ENCODE results near the gene CDK5RAP2. TPM values are rescaled to one million over a fixed set of nuclear protein-coding genes. Genes with fewer than 3 reads are reported as not detected.

Gene CDK5RAP2
- total and polyA plus RNA-seq, 7 donors = 10.6 to 57.8 (median 41.0) TPM

DNA sequence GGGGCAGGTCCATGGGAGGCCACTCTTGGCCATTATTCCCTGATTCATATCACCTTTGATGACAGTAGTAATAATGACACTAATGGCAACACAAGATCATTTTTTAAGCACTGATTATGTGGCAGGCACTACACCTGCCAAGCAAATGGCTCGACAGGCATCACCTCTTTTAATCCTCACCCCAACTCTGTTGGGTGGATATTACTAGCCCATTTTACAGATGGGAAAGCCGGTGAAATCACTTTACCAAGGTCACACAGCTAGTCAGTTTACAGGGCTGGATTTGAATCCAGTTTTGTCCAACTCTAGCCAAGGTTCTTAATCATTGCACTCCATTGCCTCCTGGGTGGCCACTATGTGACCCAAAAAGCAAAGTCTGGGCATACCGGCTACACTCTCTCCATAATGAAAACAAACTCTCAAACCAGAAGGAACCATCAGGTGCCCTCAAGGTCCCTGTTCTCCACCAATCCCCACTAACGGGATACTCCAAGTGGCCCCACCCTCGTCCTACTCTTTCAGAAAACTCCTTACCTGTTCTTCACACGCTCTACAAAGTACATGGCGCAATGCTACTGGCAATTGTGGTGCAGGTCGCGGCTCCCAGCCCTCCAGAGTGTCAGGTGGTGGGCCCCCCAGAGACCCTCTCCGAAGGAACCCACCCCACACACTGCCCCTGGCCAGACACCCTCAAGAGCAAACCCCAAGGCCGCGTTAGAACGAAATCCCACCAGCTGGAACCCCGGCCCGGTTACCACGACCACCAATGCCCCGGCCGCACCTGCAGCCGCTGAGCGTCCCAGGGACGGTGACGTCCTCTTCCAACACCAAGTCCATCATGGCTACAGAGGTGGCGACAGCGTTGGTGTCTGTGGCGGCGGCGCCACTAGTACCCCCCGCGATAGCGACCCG lies 572 bp downstream of the CDK5RAP2 start:
- intact Hi-C loops (cut with DNase I) = no loop called here
- WGBS, 2 donors = 6 to 7% methylated on average over 31 of the region's 31 CpGs

DNA sequence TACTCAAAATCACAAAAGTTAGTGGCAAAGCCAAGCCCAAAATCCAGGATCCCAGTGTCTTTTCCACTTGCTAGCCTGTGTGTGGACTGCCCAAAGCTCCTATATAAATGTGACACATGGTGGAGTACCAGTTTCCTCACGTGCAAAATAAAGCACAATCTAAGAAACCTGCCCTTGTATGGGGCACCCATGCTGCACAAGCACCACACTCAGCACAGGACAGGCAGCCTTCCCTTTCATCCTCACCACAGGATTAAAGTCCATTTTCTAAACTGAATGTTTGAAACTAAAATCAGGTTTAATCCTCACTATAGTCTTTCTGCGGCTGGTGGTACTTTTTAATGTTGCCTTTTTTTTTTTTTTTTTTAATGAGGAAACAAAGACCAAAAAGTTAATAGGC lies 5.5 kb downstream of the CDK5RAP2 start:
- H3K27me3 ChIP-seq = no peaks in the 10 kb centered on the region
- 74 to 84% methylated on average over 2 of the region's 2 CpGs for WGBS, 2 donors
- no peaks in the 10 kb centered on the region for H3K9me3 ChIP-seq
- peaks cover 0 to 40% (median 31%) of the 10 kb centered on the region in 4 donors for H3K4me1 ChIP-seq
- no peak overlapping the region for H3K4me3 ChIP-seq
- peaks cover 0 to 21% (median 12%) of the 10 kb centered on the region in 4 donors for H3K36me3 ChIP-seq
- no peak overlapping the region for H3K27ac ChIP-seq
- intact Hi-C loops (cut with DNase I) = no loop called here
- no peak for DNase-seq
- TF ChIP-seq, protein P1, sequence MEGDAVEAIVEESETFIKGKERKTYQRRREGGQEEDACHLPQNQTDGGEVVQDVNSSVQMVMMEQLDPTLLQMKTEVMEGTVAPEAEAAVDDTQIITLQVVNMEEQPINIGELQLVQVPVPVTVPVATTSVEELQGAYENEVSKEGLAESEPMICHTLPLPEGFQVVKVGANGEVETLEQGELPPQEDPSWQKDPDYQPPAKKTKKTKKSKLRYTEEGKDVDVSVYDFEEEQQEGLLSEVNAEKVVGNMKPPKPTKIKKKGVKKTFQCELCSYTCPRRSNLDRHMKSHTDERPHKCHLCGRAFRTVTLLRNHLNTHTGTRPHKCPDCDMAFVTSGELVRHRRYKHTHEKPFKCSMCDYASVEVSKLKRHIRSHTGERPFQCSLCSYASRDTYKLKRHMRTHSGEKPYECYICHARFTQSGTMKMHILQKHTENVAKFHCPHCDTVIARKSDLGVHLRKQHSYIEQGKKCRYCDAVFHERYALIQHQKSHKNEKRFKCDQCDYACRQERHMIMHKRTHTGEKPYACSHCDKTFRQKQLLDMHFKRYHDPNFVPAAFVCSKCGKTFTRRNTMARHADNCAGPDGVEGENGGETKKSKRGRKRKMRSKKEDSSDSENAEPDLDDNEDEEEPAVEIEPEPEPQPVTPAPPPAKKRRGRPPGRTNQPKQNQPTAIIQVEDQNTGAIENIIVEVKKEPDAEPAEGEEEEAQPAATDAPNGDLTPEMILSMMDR (IDR thresholded peaks at IDR 0.05) = no peak
- TF ChIP-seq POLR2AphosphoS5 (IDR thresholded peaks at IDR 0.05) (no peak), EP300 (IDR thresholded peaks at IDR 0.05) (no peak), POLR2A (IDR thresholded peaks at IDR 0.05) (no peak)

More for the DNA sequence above, 572 bp downstream of the CDK5RAP2 start:
- Histone ChIP-seq H3K36me3 (no peaks in the 10 kb centered on the region), H3K27me3 (no peaks in the 10 kb centered on the region), H3K27ac (peak overlapping the region; percentile 76 to 82 (median 78)), H3K4me3 (peak overlapping the region; percentile 81 to 93 (median 90)), H3K4me1 (peaks cover 0 to 19% (median 13%) of the 10 kb centered on the region in 4 donors), H3K9me3 (no peaks in the 10 kb centered on the region)
- no peak for TF ChIP-seq POLR2AphosphoS5 (IDR thresholded peaks at IDR 0.05)
- TF ChIP-seq EP300 (IDR thresholded peaks at IDR 0.05) = no peak
- TF ChIP-seq POLR2A (IDR thresholded peaks at IDR 0.05) = no peak
- TF ChIP-seq, protein P1 (IDR thresholded peaks at IDR 0.05) = no peak
- DNase-seq = no peak

GRCh38 chr9:120572472-120572871 lies 7.5 kb downstream of the CDK5RAP2 start:
- no peak for DNase-seq
- H3K27me3 ChIP-seq = no peaks in the 10 kb centered on the region
- no peak overlapping the region for H3K4me3 ChIP-seq
- H3K4me1 ChIP-seq = peaks cover 0 to 29% (median 20%) of the 10 kb centered on the region in 4 donors
- WGBS, 2 donors = 96 to 97% methylated on average over 1 of the region's 1 CpG
- H3K27ac ChIP-seq = peak overlapping the region in 3 of 4 donors; percentile 58 to 74 (median 59)
- no peaks in the 10 kb centered on the region for H3K9me3 ChIP-seq
- peaks cover 0 to 41% (median 26%) of the 10 kb centered on the region in 4 donors for H3K36me3 ChIP-seq
- TF ChIP-seq POLR2A (IDR thresholded peaks at IDR 0.05) (no peak), EP300 (IDR thresholded peaks at IDR 0.05) (no peak), POLR2AphosphoS5 (IDR thresholded peaks at IDR 0.05) (no peak)
- TF ChIP-seq, protein P1 (IDR thresholded peaks at IDR 0.05) = no peak
- intact Hi-C loops (cut with DNase I) = no loop called here

DNA sequence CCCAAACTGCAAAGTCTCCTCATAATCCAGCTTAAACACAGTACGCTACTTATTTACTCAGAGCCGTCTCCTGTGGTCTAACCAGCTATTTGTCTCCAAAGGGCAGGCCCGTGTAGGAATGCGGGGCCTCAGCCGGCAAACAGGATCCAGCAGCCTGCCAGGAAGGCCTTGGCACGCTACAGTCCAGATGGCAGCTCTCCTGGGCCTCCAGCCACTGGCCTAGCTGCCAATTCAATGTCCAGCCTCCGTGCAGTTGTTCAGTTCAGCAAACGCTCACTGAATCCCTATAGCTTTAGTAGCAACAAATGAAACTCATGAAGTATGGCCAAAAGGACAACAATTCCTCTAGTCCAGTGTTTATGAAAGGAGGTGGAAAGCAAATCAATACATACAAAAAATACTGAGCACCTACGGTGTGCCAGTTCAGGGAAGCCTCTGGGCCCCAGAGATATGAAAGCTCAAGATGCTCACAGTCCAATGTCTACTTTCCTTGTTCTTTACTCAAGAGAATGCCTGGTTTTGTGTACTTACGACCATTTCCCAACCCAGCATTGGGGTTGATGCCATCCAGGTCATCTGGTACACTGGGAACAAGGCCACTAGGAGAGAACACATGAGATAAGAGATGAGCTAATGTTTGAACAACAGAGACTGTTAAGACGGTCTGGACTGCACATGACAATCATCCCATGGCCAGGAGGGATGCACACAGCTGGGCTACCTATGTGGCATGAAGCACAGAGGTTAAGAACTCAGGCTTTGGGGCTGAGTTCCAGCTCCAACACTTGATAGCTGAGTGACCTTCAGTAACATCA lies 8.3 kb downstream of the CDK5RAP2 start:
- H3K36me3 ChIP-seq = peaks cover 0 to 49% (median 27%) of the 10 kb centered on the region in 4 donors
- peak; percentile 79 for DNase-seq

More for the DNA sequence above, 8.3 kb downstream of the CDK5RAP2 start:
- no peaks in the 10 kb centered on the region for H3K9me3 ChIP-seq
- H3K4me1 ChIP-seq = peaks cover 0 to 29% (median 20%) of the 10 kb centered on the region in 4 donors
- TF ChIP-seq POLR2AphosphoS5 (IDR thresholded peaks at IDR 0.05) = peak in 2 of 4 donors; percentile 43 to 53
- TF ChIP-seq, protein P1 (IDR thresholded peaks at IDR 0.05) = no peak
- no peak for TF ChIP-seq EP300 (IDR thresholded peaks at IDR 0.05)
- no peak for TF ChIP-seq POLR2A (IDR thresholded peaks at IDR 0.05)
- WGBS, 2 donors = 85 to 86% methylated on average over 11 of the region's 11 CpGs
- H3K27ac ChIP-seq = peak overlapping the region in 3 of 4 donors; percentile 58 to 74 (median 59)
- H3K4me3 ChIP-seq = no peak overlapping the region
- intact Hi-C loops (cut with DNase I) = no loop called here
- no peaks in the 10 kb centered on the region for H3K27me3 ChIP-seq

Measured in sigmoid colon (tissue), 7 donors.